HG03457 (cell line): ENCODE results near the gene EYA3.

Source experiments
- ATAC-seq: cut with Tn5 transposase; IDR thresholded peaks from one replicate; pipeline ENCODE4 v1.9.1; 2021; ENCODE audit warnings: moderate number of reproducible peaks; ENCODE audit not compliant: unreplicated experiment

Gene EYA3

GRCh38 chr1:27971674-27972073 is 116.7 kb downstream of the EYA3 start:
- no peak for ATAC-seq

- ATAC-seq, result no peak
These were observed 118.0 kb downstream of the EYA3 start for GRCh38 chr1:27970401-27970800.

GRCh38 chr1:27968692-27969091 is 119.7 kb downstream of the EYA3 start:
- no peak for ATAC-seq

- ATAC-seq, result no peak
These were observed 120.4 kb downstream of the EYA3 start for GRCh38 chr1:27967884-27968466.

- ATAC-seq, result no peak
These were observed 121.1 kb downstream of the EYA3 start for GRCh38 chr1:27967106-27967883.

GRCh38 chr1:27966402-27967105 is 121.9 kb downstream of the EYA3 start:
- no peak for ATAC-seq

GRCh38 chr1:27963393-27963792 is 125.0 kb downstream of the EYA3 start:
- no peak for ATAC-seq

- ATAC-seq, result no peak
These were observed 126.7 kb downstream of the EYA3 start for GRCh38 chr1:27961646-27962221.

- ATAC-seq, result no peak
These were observed 127.4 kb downstream of the EYA3 start for GRCh38 chr1:27960762-27961645.

GRCh38 chr1:27959792-27960603 is 128.4 kb downstream of the EYA3 start, which contains the start of gene XKR8:
TSS of gene XKR8 (plus strand) at chr1:27959973. CDS start at chr1:27960070, 97 bp downstream.
- ATAC-seq, result peak; percentile 78

GRCh38 chr1:27958513-27958912 is 129.9 kb downstream of the EYA3 start:
- ATAC-seq, result no peak

GRCh38 chr1:27957655-27958054 is 130.8 kb downstream of the EYA3 start:
- no peak for ATAC-seq

GRCh38 chr1:27956761-27957160 is 131.6 kb downstream of the EYA3 start:
- no peak for ATAC-seq

- no peak for ATAC-seq
These were observed 133.3 kb downstream of the EYA3 start for GRCh38 chr1:27955076-27955475.

- no peak for ATAC-seq
These were observed 134.2 kb downstream of the EYA3 start for GRCh38 chr1:27954186-27954585.

- no peak for ATAC-seq
These were observed 136.3 kb downstream of the EYA3 start for GRCh38 chr1:27952147-27952546.

GRCh38 chr1:27951396-27951795 is 137.0 kb downstream of the EYA3 start:
- no peak for ATAC-seq

- no peak for ATAC-seq
These were observed 139.4 kb downstream of the EYA3 start for GRCh38 chr1:27949027-27949426.

GRCh38 chr1:27945020-27945419 is 143.4 kb downstream of the EYA3 start:
- ATAC-seq, result no peak
